Stomach (tissue), 9 donors: Measurements from ENCODE around the gene FEZ2. TPM values are rescaled to one million over a fixed set of nuclear protein-coding genes. Genes with fewer than 3 reads are reported as not detected.

ENCODE experiments used
- DNase-seq, 2 donors: peaks; one replicate each; pipeline versions ENCODE4 v3.0.0 to v3.0.0-alpha.2; 2013 to 2019
- H3K27ac ChIP-seq, 5 donors: fragments of 200-600 bp in 4 of 5; sonication (generic) in 4 of 5; one replicate each; pipeline ENCODE4 v1.5.1; 2013 to 2019; ENCODE audit warnings: mild to moderate bottlenecking in 1 of 5, moderate library complexity in 1 of 5
- H3K27me3 ChIP-seq, 3 donors: fragments of 200-600 bp; sonication (generic); one replicate each; pipeline ENCODE4 v1.5.1; 2017 to 2019; ENCODE audit warnings: mixed run types in 1 of 3
- H3K36me3 ChIP-seq, 4 donors: fragments of 200-600 bp; sonication (generic); 1 replicate in 3 of 4; 2 replicates in 1 of 4; pipeline ENCODE4 v1.5.1; 2016 to 2019
- H3K4me1 ChIP-seq, 4 donors: fragments of 200-600 bp; sonication (generic); one replicate each; pipeline ENCODE4 v1.5.1; 2016 to 2019
- H3K4me3 ChIP-seq, 4 donors: fragments of 200-600 bp; sonication (generic) in 3 of 4; one replicate each; pipeline ENCODE4 v1.5.1; 2016 to 2019; ENCODE audit warnings: mild to moderate bottlenecking in 1 of 4
- H3K9me3 ChIP-seq, 4 donors: fragments of 200-600 bp; sonication (generic); one replicate each; pipeline ENCODE4 v1.5.1; 2016 to 2019
- CTCF ChIP-seq, 7 experiments: fragments of 450-650 bp in 4 of 7; fragments of 200-600 bp in 3 of 7; sonication (generic) in 3 of 7; IDR thresholded peaks; one replicate each; pipeline ENCODE4 v1.5.1; 2016 to 2019; ENCODE audit warnings: antibody characterized with exemption in 7 of 7, control low read depth in 2 of 7, mild to moderate bottlenecking in 1 of 7
- EP300 ChIP-seq: sonication (generic); formaldehyde crosslinking; IDR thresholded peaks from one replicate; pipeline ENCODE4 v1.6.1; 2017; ENCODE audit warnings: antibody characterized with exemption
- POLR2A ChIP-seq, 4 donors: fragments of 450-650 bp; IDR thresholded peaks; one replicate each; pipeline ENCODE4 v1.6.1; 2016; ENCODE audit warnings: antibody characterized with exemption in 4 of 4, control low read depth in 2 of 4, mild to moderate bottlenecking in 1 of 4, moderate library complexity in 1 of 4
- POLR2AphosphoS5 ChIP-seq, 3 donors: sonication (generic); formaldehyde crosslinking; IDR thresholded peaks; one replicate each; pipeline ENCODE4 v1.6.1; 2016; ENCODE audit warnings: antibody characterized with exemption in 3 of 3
- WGBS, 5 donors: extraction: QIAGEN DNeasy Blood & Tissue Kit in 3 of 5; methylation state at CpG; one replicate each; pipeline versions ENCODE4 v1.1.5 to v1.1.7; 2013 to 2018; 5-methylcytosine and 5-hydroxymethylcytosine counted together
- intact Hi-C: fragments of 100-400 bp; cut with DNase I; formaldehyde crosslinking; loops from one replicate; pipeline ENCODE4 v1.15.1; 2023; ENCODE audit warnings: low total_unique reads
- polyA plus RNA-seq, 3 donors: library from polyadenylated mRNA; stranded (reverse); fragments of 200-250 nt; gene quantifications; one replicate each; pipeline ENCODE4 v1.2.3, GENCODE V29; 2013
- total RNA-seq, 5 donors: library from RNA; depleted of rRNA; stranded (reverse); fragments of >200 nt; gene quantifications; one replicate each; pipeline versions ENCODE4 v1.1.0 to v1.2.3, GENCODE V29; 2014 to 2016
- donor health status: healthy with polysubstance abuse.
- donor health status: Bipolar disorder and iron deficiency.
- donor health status: healthy.

FEZ2 gene
- total and polyA plus RNA-seq, 8 donors: 17.7 to 100.0 (median 25.8) TPM

- Histone ChIP-seq H3K36me3 (peaks cover 15 to 96% (median 83%) of the 10 kb centered on the region in 4 donors), H3K4me1 (no peaks in the 10 kb centered on the region), H3K4me3 (no peak overlapping the region), H3K9me3 (no peaks in the 10 kb centered on the region), H3K27me3 (no peaks in the 10 kb centered on the region), H3K27ac (no peak overlapping the region)
- WGBS, 5 donors: 94 to 96% (median 95%) methylated on average over 7 of the region's 7 CpGs
- intact Hi-C loops: no loop called here
- DNase-seq: no peak
- TF ChIP-seq POLR2AphosphoS5 (IDR thresholded peaks at IDR 0.05) (no peak), POLR2A (IDR thresholded peaks at IDR 0.05) (no peak), CTCF (IDR thresholded peaks at IDR 0.05) (no peak), EP300 (no peak)
These were observed 82.4 kb downstream of the FEZ2 start for GRCh38 chr2:36515538-36515937.

- no peak overlapping the region for H3K4me3 ChIP-seq
- DNase-seq: no peak
- intact Hi-C loops: no loop called here
- H3K36me3 ChIP-seq: peaks cover 8 to 84% (median 75%) of the 10 kb centered on the region in 4 donors
- no peaks in the 10 kb centered on the region for H3K9me3 ChIP-seq
- no peaks in the 10 kb centered on the region for H3K4me1 ChIP-seq
- 86 to 100% (median 96%) methylated on average over 2 of the region's 2 CpGs for WGBS, 5 donors
- no peaks in the 10 kb centered on the region for H3K27me3 ChIP-seq
- no peak for TF ChIP-seq POLR2AphosphoS5 (IDR thresholded peaks at IDR 0.05)
- no peak for TF ChIP-seq CTCF (IDR thresholded peaks at IDR 0.05)
- TF ChIP-seq EP300: no peak
- TF ChIP-seq POLR2A (IDR thresholded peaks at IDR 0.05): no peak
- H3K27ac ChIP-seq: no peak overlapping the region
These were observed 84.3 kb downstream of the FEZ2 start for GRCh38 chr2:36513661-36514060.

GRCh38 chr2:36512705-36513104, 85.3 kb downstream of the FEZ2 start:
- Histone ChIP-seq H3K27ac (no peak overlapping the region), H3K4me1 (no peaks in the 10 kb centered on the region), H3K36me3 (peaks cover 8 to 76% (median 70%) of the 10 kb centered on the region in 4 donors), H3K9me3 (no peaks in the 10 kb centered on the region), H3K4me3 (no peak overlapping the region), H3K27me3 (no peaks in the 10 kb centered on the region)
- WGBS, 5 donors: 77 to 89% (median 80%) methylated on average over 3 of the region's 3 CpGs
- intact Hi-C loops: no loop called here
- no peak for DNase-seq
- TF ChIP-seq POLR2AphosphoS5 (IDR thresholded peaks at IDR 0.05) (no peak), EP300 (no peak), POLR2A (IDR thresholded peaks at IDR 0.05) (no peak), CTCF (IDR thresholded peaks at IDR 0.05) (no peak)

- H3K36me3 ChIP-seq: peaks cover 3 to 69% (median 63%) of the 10 kb centered on the region in 4 donors
- no peaks in the 10 kb centered on the region for H3K9me3 ChIP-seq
- H3K4me3 ChIP-seq: no peak overlapping the region
- WGBS, 5 donors: 72 to 84% (median 75%) methylated on average over 9 of the region's 9 CpGs
- no peaks in the 10 kb centered on the region for H3K4me1 ChIP-seq
- peak in 1 of 2 donors; percentile 18 for DNase-seq
- H3K27ac ChIP-seq: no peak overlapping the region
- no peak for TF ChIP-seq EP300
- no peak for TF ChIP-seq CTCF (IDR thresholded peaks at IDR 0.05)
- TF ChIP-seq POLR2AphosphoS5 (IDR thresholded peaks at IDR 0.05): no peak
- TF ChIP-seq POLR2A (IDR thresholded peaks at IDR 0.05): no peak
- intact Hi-C loops: no loop called here
- no peaks in the 10 kb centered on the region for H3K27me3 ChIP-seq
These were observed 85.9 kb downstream of the FEZ2 start for GRCh38 chr2:36511858-36512603.
